Stomach (tissue), 9 donors: ENCODE measurements around the gene ACRV1. TPM values are rescaled to one million over a fixed set of nuclear protein-coding genes. Genes with fewer than 3 reads are reported as not detected.

Experiments used
- DNase-seq, 2 donors: peaks; one replicate each; pipeline versions ENCODE4 v3.0.0 to v3.0.0-alpha.2; 2013 to 2019
- H3K27ac ChIP-seq, 5 donors: fragments of 200-600 bp in 4 of 5; sonication (generic) in 4 of 5; one replicate each; pipeline ENCODE4 v1.5.1; 2013 to 2019; ENCODE audit warnings: mild to moderate bottlenecking in 1 of 5, moderate library complexity in 1 of 5
- H3K27me3 ChIP-seq, 3 donors: fragments of 200-600 bp; sonication (generic); one replicate each; pipeline ENCODE4 v1.5.1; 2017 to 2019; ENCODE audit warnings: mixed run types in 1 of 3
- H3K36me3 ChIP-seq, 4 donors: fragments of 200-600 bp; sonication (generic); 1 replicate in 3 of 4; 2 replicates in 1 of 4; pipeline ENCODE4 v1.5.1; 2016 to 2019
- H3K4me1 ChIP-seq, 4 donors: fragments of 200-600 bp; sonication (generic); one replicate each; pipeline ENCODE4 v1.5.1; 2016 to 2019
- H3K4me3 ChIP-seq, 4 donors: fragments of 200-600 bp; sonication (generic) in 3 of 4; one replicate each; pipeline ENCODE4 v1.5.1; 2016 to 2019; ENCODE audit warnings: mild to moderate bottlenecking in 1 of 4
- H3K9me3 ChIP-seq, 4 donors: fragments of 200-600 bp; sonication (generic); one replicate each; pipeline ENCODE4 v1.5.1; 2016 to 2019
- CTCF ChIP-seq, 7 experiments: fragments of 450-650 bp in 4 of 7; fragments of 200-600 bp in 3 of 7; sonication (generic) in 3 of 7; IDR thresholded peaks; one replicate each; pipeline ENCODE4 v1.5.1; 2016 to 2019; ENCODE audit warnings: antibody characterized with exemption in 7 of 7, control low read depth in 2 of 7, mild to moderate bottlenecking in 1 of 7
- EP300 ChIP-seq: sonication (generic); formaldehyde crosslinking; IDR thresholded peaks from one replicate; pipeline ENCODE4 v1.6.1; 2017; ENCODE audit warnings: antibody characterized with exemption
- POLR2A ChIP-seq, 4 donors: fragments of 450-650 bp; IDR thresholded peaks; one replicate each; pipeline ENCODE4 v1.6.1; 2016; ENCODE audit warnings: antibody characterized with exemption in 4 of 4, control low read depth in 2 of 4, mild to moderate bottlenecking in 1 of 4, moderate library complexity in 1 of 4
- POLR2AphosphoS5 ChIP-seq, 3 donors: sonication (generic); formaldehyde crosslinking; IDR thresholded peaks; one replicate each; pipeline ENCODE4 v1.6.1; 2016; ENCODE audit warnings: antibody characterized with exemption in 3 of 3
- WGBS, 5 donors: extraction: QIAGEN DNeasy Blood & Tissue Kit in 3 of 5; methylation state at CpG; one replicate each; pipeline versions ENCODE4 v1.1.5 to v1.1.7; 2013 to 2018; 5-methylcytosine and 5-hydroxymethylcytosine counted together
- intact Hi-C: fragments of 100-400 bp; cut with DNase I; formaldehyde crosslinking; loops from one replicate; pipeline ENCODE4 v1.15.1; 2023; ENCODE audit warnings: low total_unique reads
- polyA plus RNA-seq, 3 donors: library from polyadenylated mRNA; stranded (reverse); fragments of 200-250 nt; gene quantifications; one replicate each; pipeline ENCODE4 v1.2.3, GENCODE V29; 2013
- total RNA-seq, 5 donors: library from RNA; depleted of rRNA; stranded (reverse); fragments of >200 nt; gene quantifications; one replicate each; pipeline versions ENCODE4 v1.1.0 to v1.2.3, GENCODE V29; 2014 to 2016
- donor health status: healthy with polysubstance abuse.
- donor health status: Bipolar disorder and iron deficiency.
- donor health status: healthy.

The ACRV1 gene
- total and polyA plus RNA-seq, 8 donors: not detected

GRCh38 chr11:125625630-125626287 is 54.9 kb downstream of the ACRV1 start:
- Histone ChIP-seq H3K36me3 (peaks cover 2 to 25% (median 16%) of the 10 kb centered on the region in 4 donors), H3K27me3 (no peaks in the 10 kb centered on the region), H3K4me3 (peak overlapping the region; percentile 65 to 97 (median 76)), H3K27ac (peak overlapping the region; percentile 90 to 97 (median 96)), H3K4me1 (peaks cover 14 to 34% (median 24%) of the 10 kb centered on the region in 4 donors), H3K9me3 (no peaks in the 10 kb centered on the region)
- 0 to 1% (median 0%) methylated on average over 25 to 51 of the region's 51 CpGs for WGBS, 5 donors
- intact Hi-C loops: no loop called here
- peak; percentile 88 to 96 for DNase-seq
- TF ChIP-seq POLR2A (IDR thresholded peaks at IDR 0.05) (peak in 2 of 4 donors; percentile 60 to 72), EP300 (no peak), POLR2AphosphoS5 (IDR thresholded peaks at IDR 0.05) (peak; percentile 82 to 91 (median 85)), CTCF (IDR thresholded peaks at IDR 0.05) (peak in 1 of 7 experiments; percentile 21)

GRCh38 chr11:125625225-125625629 is 55.4 kb downstream of the ACRV1 start:
- Histone ChIP-seq H3K36me3 (peaks cover 2 to 30% (median 21%) of the 10 kb centered on the region in 4 donors), H3K27ac (peak overlapping the region; percentile 90 to 97 (median 96)), H3K9me3 (no peaks in the 10 kb centered on the region), H3K4me3 (peak overlapping the region; percentile 65 to 97 (median 76)), H3K27me3 (no peaks in the 10 kb centered on the region), H3K4me1 (peaks cover 14 to 34% (median 24%) of the 10 kb centered on the region in 4 donors)
- intact Hi-C loops: no loop called here
- TF ChIP-seq EP300: no peak
- no peak for TF ChIP-seq CTCF (IDR thresholded peaks at IDR 0.05)
- TF ChIP-seq POLR2A (IDR thresholded peaks at IDR 0.05): no peak
- TF ChIP-seq POLR2AphosphoS5 (IDR thresholded peaks at IDR 0.05): no peak
- no peak for DNase-seq
- 0 to 2% (median 1%) methylated on average over 16 to 20 of the region's 20 CpGs for WGBS, 5 donors

GRCh38 chr11:125624756-125625213 is 55.9 kb downstream of the ACRV1 start, which contains the start of gene CHEK1:
TSS of gene CHEK1 (plus strand) at chr11:125625163. CDS start at chr11:125626769, 1,606 bp downstream.
- H3K9me3 ChIP-seq: no peaks in the 10 kb centered on the region
- TF ChIP-seq POLR2A (IDR thresholded peaks at IDR 0.05) (no peak), EP300 (no peak), CTCF (IDR thresholded peaks at IDR 0.05) (no peak)
- H3K4me1 ChIP-seq: peaks cover 14 to 34% (median 24%) of the 10 kb centered on the region in 4 donors
- intact Hi-C loops: loop anchor here (5.0 kb wide), 1 partner anchor 253 kb away; no protein-coding TSS in a partner anchor
- H3K36me3 ChIP-seq: peaks cover 7 to 33% (median 26%) of the 10 kb centered on the region in 4 donors
- no peak for DNase-seq
- H3K27me3 ChIP-seq: no peaks in the 10 kb centered on the region
- WGBS, 5 donors: 46 to 60% (median 53%) methylated on average over 9 of the region's 9 CpGs
- peak within 1 kb of the TSS; percentile 65 to 97 (median 76) for H3K4me3 ChIP-seq
- peak within 1 kb of the TSS; percentile 90 to 97 (median 96) for H3K27ac ChIP-seq

- no peaks in the 10 kb centered on the region for H3K27me3 ChIP-seq
- peaks cover 23 to 46% (median 43%) of the 10 kb centered on the region in 4 donors for H3K36me3 ChIP-seq
- peaks cover 14 to 34% (median 24%) of the 10 kb centered on the region in 4 donors for H3K4me1 ChIP-seq
- TF ChIP-seq CTCF (IDR thresholded peaks at IDR 0.05) (no peak), POLR2A (IDR thresholded peaks at IDR 0.05) (no peak), POLR2AphosphoS5 (IDR thresholded peaks at IDR 0.05) (no peak), EP300 (no peak)
- WGBS, 5 donors: 68 to 86% (median 84%) methylated on average over 1 of the region's 1 CpG
- intact Hi-C loops: loop anchor here (5.0 kb wide), 1 partner anchor 254 kb away; no protein-coding TSS in a partner anchor
- no peak overlapping the region for H3K4me3 ChIP-seq
- H3K27ac ChIP-seq: no peak overlapping the region
- DNase-seq: no peak
- no peaks in the 10 kb centered on the region for H3K9me3 ChIP-seq
Measured at GRCh38 chr11:125623064-125623463, 57.6 kb downstream of the ACRV1 start.
